H1 (cell line): Measurements from ENCODE around the gene ZNF500. TPM values are rescaled to one million over a fixed set of nuclear protein-coding genes. Genes with fewer than 3 reads are reported as not detected.

ENCODE experiments used
- BCL11A ChIP-seq, 2 experiments: IDR thresholded peaks; one replicate each; pipeline ENCODE4 v1.6.1; 2011; ENCODE audit warnings: low read depth in 2 of 2, low read length in 2 of 2, mild to moderate bottlenecking in 2 of 2
- FOSL1 ChIP-seq: IDR thresholded peaks from 2 replicates; pipeline ENCODE4 v1.6.1; 2011; ENCODE audit warnings: mild to moderate bottlenecking, low read depth, low read length, moderate library complexity; ENCODE audit not compliant: insufficient read depth
- polyA plus RNA-seq, 7 experiments: library from polyadenylated mRNA; depleted of rRNA in 3 of 7; stranded (reverse) in 5 of 7; unstranded in 2 of 7; fragments of >200 nt in 5 of 7; fragments of 200-250 nt in 2 of 7; gene quantifications; 1 replicate in 5 of 7; 2 replicates in 1 of 7; 4 replicates in 1 of 7; pipeline versions ENCODE4 v1.2.1 to v1.2.3, GENCODE V29; 2011 to 2013; ENCODE audit warnings: missing spikeins in 2 of 7, mixed read lengths in 2 of 7
- total RNA-seq: library from RNA; stranded (reverse); fragmentation: NEBNext Ultra II Directional; extraction: Animal tissue kit (Norgen Biotek cat#: 25700); gene quantifications from 2 replicates; pipeline ENCODE4 v1.2.1, GENCODE V29; 2021

The ZNF500 gene
- total and polyA plus RNA-seq, 2 of the 8 experiments (the other 6 are each of a cell fraction or from before 2014, with no cell fraction given), result 10.3 to 10.4 TPM

GRCh38 chr16:4749700-4750257, 17.2 kb downstream of the ZNF500 start (continued):
- TF ChIP-seq BCL11A (IDR thresholded peaks at IDR 0.05; ENCODE audit: low read depth in 2 of 2, low read length in 2 of 2), result no peak
- TF ChIP-seq FOSL1, result no peak
